RWPE2 (cell line): ENCODE results near the gene DROSHA.

Experiments
- ATAC-seq: fragments of 200-7000 bp; cut with Tn5 transposase; 3 replicates; pipeline ENCODE4 v1.9.1; 2021; ENCODE audit warnings: low read depth
- DNase-seq: peaks from one replicate; pipeline ENCODE4 v3.0.0-alpha.2; 2020; ENCODE audit warnings: low spot score
- H3K27ac ChIP-seq: fragments of 450-650 bp; 2 replicates; pipeline ENCODE4 v1.5.1; 2017; ENCODE audit warnings: mild to moderate bottlenecking; ENCODE audit not compliant: poor library complexity, severe bottlenecking
- H3K27me3 ChIP-seq: fragments of 250-450 bp; sonication (Bioruptor Pico); 2 replicates; pipeline ENCODE4 v1.5.1; 2021; ENCODE audit warnings: mild to moderate bottlenecking, moderate library complexity; ENCODE audit not compliant: insufficient read depth, poor library complexity, severe bottlenecking
- H3K36me3 ChIP-seq: fragments of 250-450 bp; sonication (Bioruptor Pico); 2 replicates; pipeline ENCODE4 v1.5.1; 2020; ENCODE audit warnings: low read depth, mild to moderate bottlenecking, moderate library complexity
- H3K4me1 ChIP-seq: fragments of 250-450 bp; sonication (Bioruptor Pico); 2 replicates; pipeline ENCODE4 v1.5.1; 2021; ENCODE audit warnings: mild to moderate bottlenecking, moderate library complexity; ENCODE audit not compliant: insufficient read depth, poor library complexity, severe bottlenecking
- H3K4me3 ChIP-seq: fragments of 250-450 bp; sonication (Bioruptor Pico); 2 replicates; pipeline ENCODE4 v1.5.1; 2021; ENCODE audit warnings: mild to moderate bottlenecking, moderate library complexity; ENCODE audit not compliant: severe bottlenecking
- H3K9me3 ChIP-seq: fragments of 250-450 bp; sonication (Bioruptor Pico); 2 replicates; pipeline ENCODE4 v1.5.1; 2021; ENCODE audit warnings: mild to moderate bottlenecking, moderate library complexity; ENCODE audit not compliant: severe bottlenecking
- TF ChIP-seq, protein P1 (sequence below): fragments of 450-650 bp; IDR thresholded peaks from one replicate; pipeline ENCODE4 v1.5.1; 2017; ENCODE audit warnings: mild to moderate bottlenecking, moderate library complexity; ENCODE audit not compliant: poor library complexity, severe bottlenecking

DROSHA gene

DNA sequence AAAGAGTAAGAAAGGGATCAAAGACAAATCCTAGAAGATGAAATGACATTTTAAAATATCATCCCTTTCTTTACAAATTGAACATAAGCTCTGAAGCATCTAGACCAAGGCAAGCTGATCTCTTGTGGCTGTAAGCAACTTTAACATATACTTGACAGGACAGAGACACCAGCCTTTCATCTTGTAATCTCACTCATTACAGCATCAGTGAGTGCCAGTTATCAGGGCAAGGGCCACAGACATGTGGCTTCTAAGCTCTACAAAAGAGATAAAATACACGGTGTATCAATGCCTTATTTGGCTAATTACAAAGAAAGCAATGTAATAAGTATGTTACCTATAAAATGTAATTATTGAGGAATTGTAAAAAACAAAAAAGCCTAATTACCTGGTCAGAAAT lies 95.0 kb downstream of the DROSHA start:
- no peaks in the 10 kb centered on the region for H3K27me3 ChIP-seq
- DNase-seq (no peak), ATAC-seq (no peak)
- no peaks in the 10 kb centered on the region for H3K4me1 ChIP-seq
- no peak overlapping the region for H3K27ac ChIP-seq
- no peak overlapping the region for H3K4me3 ChIP-seq
- TF ChIP-seq, protein P1, sequence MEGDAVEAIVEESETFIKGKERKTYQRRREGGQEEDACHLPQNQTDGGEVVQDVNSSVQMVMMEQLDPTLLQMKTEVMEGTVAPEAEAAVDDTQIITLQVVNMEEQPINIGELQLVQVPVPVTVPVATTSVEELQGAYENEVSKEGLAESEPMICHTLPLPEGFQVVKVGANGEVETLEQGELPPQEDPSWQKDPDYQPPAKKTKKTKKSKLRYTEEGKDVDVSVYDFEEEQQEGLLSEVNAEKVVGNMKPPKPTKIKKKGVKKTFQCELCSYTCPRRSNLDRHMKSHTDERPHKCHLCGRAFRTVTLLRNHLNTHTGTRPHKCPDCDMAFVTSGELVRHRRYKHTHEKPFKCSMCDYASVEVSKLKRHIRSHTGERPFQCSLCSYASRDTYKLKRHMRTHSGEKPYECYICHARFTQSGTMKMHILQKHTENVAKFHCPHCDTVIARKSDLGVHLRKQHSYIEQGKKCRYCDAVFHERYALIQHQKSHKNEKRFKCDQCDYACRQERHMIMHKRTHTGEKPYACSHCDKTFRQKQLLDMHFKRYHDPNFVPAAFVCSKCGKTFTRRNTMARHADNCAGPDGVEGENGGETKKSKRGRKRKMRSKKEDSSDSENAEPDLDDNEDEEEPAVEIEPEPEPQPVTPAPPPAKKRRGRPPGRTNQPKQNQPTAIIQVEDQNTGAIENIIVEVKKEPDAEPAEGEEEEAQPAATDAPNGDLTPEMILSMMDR: no peak
- H3K9me3 ChIP-seq: no peaks in the 10 kb centered on the region
- H3K36me3 ChIP-seq: peaks cover 57% of the 10 kb centered on the region

- TF ChIP-seq, protein P1: no peak
- no peak for DNase-seq
- no peaks in the 10 kb centered on the region for H3K9me3 ChIP-seq
- H3K4me1 ChIP-seq: no peaks in the 10 kb centered on the region
- no peaks in the 10 kb centered on the region for H3K27me3 ChIP-seq
- ATAC-seq: no peak
- H3K36me3 ChIP-seq: peaks cover 62% of the 10 kb centered on the region
- H3K4me3 ChIP-seq: no peak overlapping the region
- no peak overlapping the region for H3K27ac ChIP-seq
Measured at GRCh38 chr5:31435730-31436129, 96.2 kb downstream of the DROSHA start.

DNA sequence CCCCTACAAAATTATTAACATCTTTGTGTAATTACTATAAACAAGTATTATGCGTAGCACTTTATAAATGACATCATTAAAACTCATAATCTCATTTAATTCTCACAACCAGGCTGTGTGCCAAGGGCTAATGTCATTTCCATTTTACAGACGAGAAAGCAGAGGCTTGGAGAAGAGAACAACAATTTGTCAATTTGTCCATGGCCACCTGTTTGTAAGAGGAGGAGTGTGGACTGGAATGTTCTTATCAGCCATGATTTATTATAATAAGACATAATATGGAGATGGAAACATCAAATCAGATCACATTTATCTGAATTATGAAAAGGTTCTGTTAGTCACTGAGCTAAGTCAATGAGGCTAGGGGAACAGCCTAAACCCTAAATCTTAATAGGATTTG lies 97.0 kb downstream of the DROSHA start:
- Histone ChIP-seq H3K4me3 (no peak overlapping the region), H3K27me3 (no peaks in the 10 kb centered on the region), H3K9me3 (no peaks in the 10 kb centered on the region), H3K36me3 (peaks cover 70% of the 10 kb centered on the region), H3K27ac (no peak overlapping the region), H3K4me1 (no peaks in the 10 kb centered on the region)
- TF ChIP-seq, protein P1: no peak
- DNase-seq (no peak), ATAC-seq (no peak)

- DNase-seq (no peak), ATAC-seq (no peak)
- Histone ChIP-seq H3K27ac (no peak overlapping the region), H3K9me3 (no peaks in the 10 kb centered on the region), H3K4me3 (no peak overlapping the region), H3K4me1 (no peaks in the 10 kb centered on the region), H3K36me3 (peaks cover 82% of the 10 kb centered on the region), H3K27me3 (no peaks in the 10 kb centered on the region)
- TF ChIP-seq, protein P1: no peak
Measured at GRCh38 chr5:31433229-31433628, 98.7 kb downstream of the DROSHA start.

DNA sequence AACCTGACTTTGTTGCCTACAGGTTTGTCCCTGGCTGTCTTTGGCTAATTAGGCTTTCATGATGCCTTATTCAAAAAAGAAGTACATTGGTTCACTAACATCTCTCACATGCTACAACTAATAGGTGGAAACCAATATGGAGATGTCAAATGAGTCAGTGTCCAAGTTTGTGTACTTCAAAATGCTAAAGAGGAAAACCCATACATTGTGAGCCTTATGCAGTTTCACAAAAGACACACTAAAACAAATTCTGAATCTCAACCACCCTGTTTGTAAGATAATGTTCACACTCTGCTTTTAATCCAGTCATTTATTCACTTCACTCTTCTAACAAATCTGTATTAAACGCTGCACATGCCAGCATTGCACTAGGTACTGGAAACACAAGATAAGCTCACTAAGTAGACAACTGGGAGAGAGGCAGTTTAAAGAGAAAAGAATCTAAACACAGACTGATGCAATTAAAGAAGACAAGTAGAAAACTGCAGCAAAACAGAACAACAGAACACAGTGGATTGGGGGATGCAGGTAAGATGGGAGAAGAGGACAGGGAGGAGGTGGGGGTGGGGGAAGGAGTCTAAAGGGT lies 104.1 kb downstream of the DROSHA start:
- TF ChIP-seq, protein P1: no peak
- DNase-seq: no peak
- Histone ChIP-seq H3K27ac (no peak overlapping the region), H3K9me3 (no peaks in the 10 kb centered on the region), H3K4me1 (no peaks in the 10 kb centered on the region), H3K4me3 (no peak overlapping the region), H3K27me3 (no peaks in the 10 kb centered on the region), H3K36me3 (peaks cover 84% of the 10 kb centered on the region)
- no peak for ATAC-seq
